Measurements from ENCODE around the gene SCYGR5.
"Not testable (repeated sequence)": the region's sequence is repeated elsewhere in the genome, so short reads cannot be mapped to it uniquely, and the experiment has no call there.

SCYGR5 gene, protein sequence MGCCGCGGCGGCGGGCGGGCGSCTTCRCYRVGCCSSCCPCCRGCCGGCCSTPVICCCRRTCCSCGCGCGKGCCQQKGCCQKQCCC

DNA sequence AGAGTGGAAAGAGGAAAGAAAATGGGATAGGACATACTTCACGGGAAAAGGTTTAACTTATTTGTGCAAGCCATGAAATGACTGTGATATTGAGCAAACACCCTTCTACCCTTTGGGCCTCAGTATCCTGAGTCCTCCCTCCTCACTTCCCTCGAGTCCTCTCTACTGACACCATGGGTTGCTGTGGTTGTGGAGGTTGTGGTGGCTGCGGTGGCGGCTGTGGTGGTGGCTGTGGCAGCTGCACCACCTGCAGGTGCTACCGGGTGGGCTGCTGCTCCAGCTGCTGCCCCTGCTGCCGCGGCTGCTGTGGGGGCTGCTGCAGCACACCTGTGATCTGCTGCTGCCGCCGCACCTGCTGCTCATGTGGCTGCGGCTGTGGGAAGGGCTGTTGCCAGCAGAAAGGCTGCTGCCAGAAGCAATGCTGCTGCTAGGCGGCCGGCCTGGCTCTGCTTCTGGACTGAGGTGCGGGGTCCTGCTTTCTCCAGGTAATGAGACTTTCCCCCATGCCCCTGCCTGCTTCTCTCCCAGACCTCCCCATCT lies at the start of gene SCYGR5:
TSS of gene SCYGR5 (plus strand) at position 174 of the 540 bp plus-strand sequence. CDS start at position 174, 0 bp downstream.
- not testable (repeated sequence) for DNase-seq

DNA sequence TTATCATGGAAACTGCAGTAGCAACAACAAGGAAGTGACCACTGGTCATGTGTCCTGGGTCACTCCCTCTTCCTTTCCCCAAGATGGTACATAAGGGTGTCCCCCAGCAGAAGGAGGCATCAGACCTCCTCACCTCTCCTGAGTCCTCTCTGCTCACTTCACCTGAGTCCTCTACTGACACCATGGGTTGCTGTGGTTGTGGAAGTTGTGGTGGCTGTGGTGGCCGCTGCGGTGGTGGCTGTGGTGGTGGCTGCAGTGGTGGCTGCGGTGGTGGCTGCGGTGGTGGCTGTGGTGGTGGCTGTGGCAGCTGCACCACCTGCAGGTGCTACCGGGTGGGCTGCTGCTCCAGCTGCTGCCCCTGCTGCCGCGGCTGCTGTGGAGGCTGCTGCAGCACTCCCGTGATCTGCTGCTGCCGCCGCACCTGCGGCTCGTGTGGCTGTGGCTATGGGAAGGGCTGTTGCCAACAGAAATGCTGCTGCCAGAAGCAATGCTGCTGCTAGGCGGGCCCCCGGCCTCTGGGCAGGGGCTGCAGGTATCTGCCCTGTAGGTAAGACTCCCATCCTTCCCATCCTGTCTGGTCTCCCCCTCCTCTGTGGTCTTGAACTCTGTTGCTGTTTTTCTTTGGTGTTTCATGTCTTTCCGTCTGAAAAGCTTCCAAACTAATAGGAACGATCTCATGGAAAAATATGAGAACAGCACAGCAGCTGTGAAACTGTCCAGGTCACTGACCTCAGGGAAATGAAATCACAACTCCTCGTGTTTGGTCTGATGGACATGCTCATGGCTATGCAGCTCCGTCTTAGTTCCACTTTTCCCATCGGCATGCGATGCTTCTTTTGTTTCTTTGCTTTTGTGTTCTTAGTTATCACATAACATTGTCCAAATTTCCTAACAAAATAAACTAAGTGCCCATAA lies 49.0 kb upstream of the SCYGR5 start, which contains the start of gene SCYGR4:
TSS of gene SCYGR4 (plus strand) at position 183 of the 915 bp plus-strand sequence. CDS start at position 183, 0 bp downstream.
- peak in 1 of 58 donors; percentile 6 for DNase-seq

DNA sequence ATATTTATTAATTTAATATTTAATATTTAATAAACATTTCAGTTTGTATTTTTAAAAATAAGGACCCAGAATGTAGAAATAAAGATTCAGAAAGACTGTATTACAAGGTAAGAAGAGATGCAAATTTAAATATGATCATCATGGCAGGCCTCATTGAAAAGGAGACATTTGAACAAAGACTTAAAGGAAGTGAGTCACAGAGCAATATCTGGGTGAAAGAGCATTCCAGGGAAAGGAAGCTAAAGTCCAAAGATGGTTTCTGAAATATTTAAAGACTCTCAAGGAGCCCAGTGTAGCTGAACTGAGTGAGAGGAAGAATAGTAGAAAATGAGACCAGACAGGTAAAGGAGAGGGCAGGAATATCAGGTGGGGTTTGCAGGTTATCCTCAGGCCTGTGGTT lies 43.4 kb upstream of the SCYGR5 start:
- no peak for DNase-seq

DNA sequence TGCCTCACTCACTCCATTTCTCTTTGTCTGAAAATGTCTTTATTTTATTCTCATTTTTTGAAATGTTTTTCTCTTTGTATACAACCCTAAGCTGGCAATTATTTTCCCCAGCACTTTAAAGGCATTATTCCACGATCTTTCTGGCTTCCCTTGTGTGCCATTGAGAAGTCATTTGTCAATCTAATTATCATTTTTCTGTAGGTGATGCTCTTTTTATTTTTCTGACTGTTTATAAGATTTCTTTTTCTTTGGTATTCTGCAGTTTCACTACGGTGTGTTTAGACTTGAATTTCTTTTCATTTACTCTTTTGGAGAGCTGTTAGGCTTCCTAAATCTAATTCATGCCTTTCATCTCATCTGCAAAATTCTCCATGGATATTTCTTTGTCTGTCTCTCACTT lies 41.2 kb upstream of the SCYGR5 start:
- DNase-seq: no peak

DNA sequence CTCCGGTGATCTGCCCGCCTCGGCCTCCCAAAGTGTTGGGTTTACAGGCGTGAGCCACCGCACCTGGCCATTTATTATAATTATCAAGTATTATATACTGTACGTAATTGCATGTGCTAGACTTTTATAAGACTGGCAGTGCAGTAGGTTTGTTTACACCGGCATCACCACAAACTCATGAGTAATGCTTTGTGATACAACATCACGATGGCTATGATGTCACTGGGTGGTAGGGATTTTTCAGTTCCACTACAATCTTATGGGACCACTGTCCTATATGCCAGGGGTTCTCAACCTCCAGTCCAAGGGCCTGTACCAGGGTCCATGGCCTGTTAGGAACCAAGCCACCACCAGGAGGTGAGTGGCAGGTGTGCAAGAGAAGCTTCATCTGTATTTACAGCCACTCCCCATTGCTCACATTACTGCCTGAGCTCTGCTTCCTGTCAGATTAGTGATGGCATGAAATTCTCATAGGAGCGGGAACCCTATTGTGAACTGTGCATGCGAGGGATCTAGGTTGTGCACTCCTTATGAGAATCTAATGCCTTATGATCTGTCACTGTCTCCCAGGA lies 39.9 kb upstream of the SCYGR5 start:
- DNase-seq: no peak

DNA sequence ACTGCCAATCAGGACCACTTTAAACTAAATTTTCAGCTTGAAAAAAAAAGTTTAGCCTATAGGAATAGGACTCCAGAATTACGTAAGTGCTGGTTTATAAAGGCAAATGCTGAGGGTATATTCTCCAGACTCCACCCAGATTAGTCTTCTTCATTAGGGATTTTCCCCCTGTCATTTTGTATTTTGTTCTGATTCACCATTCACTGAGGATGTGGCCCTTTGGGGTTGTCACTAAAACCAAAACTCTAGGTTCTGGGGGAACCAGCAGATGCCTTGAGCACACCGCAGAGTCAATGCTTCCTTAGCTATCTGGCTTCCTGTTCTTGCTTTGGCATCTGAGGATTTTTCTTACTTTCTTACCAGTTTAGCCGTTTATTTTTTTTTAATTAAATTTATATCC lies 38.8 kb upstream of the SCYGR5 start:
- DNase-seq: no peak

DNA sequence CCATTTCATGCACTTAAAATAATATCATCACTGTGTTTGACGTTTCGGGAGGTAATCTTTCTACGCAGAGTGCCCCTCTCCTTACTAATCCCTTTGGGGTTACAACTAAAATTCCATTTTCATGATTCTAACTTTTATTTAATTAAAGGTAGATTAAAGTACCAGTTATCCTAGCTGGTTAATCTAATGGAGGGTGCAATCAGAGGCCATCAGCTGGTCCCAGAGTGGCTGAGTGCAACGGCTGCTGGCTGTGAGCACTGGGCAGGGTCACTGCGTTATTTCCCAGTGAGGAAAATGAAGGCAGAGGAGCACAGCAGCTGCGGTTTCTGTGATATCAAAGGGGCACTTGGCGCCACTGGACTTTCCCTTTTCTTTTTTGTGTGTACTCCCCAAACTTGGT lies 37.2 kb upstream of the SCYGR5 start:
- DNase-seq: no peak

DNA sequence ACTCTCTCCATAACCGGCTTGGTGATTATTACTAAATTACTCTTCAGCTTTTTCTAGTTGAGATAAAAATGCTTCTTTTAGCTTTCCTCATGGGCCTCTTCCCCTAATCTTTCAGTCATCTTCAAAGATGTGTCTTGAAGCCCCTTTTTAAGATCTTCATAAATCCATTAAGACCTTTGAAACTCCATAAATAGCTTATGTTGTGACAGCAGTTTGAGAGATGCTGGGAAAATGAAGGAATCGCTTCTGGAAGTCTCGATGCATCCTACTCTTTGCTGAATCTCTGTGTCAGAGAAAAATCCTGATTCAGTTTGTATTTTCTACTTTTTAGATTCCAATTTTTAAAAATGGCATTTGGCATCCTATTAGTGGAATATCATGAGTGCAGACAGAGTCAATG lies 36.3 kb upstream of the SCYGR5 start:
- no peak for DNase-seq

DNA sequence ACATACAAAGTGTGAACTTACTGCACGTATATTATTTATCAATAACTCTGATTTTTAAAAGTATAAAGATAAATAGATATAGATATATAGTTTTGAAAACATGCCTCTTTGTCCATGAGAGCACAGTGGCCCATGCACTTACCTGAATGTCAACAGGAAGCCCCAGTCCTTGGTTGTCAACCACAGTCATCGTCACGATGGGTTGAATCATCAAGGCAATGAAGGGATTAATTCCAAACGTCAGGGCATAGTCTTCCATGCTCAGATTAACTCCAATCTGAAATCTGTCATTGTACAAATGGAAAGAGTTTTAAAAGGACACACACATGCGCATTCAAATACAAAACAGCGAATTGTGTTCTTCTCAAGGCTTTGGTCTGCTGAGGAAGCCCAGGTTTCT lies 33.8 kb upstream of the SCYGR5 start:
- no peak for DNase-seq

DNA sequence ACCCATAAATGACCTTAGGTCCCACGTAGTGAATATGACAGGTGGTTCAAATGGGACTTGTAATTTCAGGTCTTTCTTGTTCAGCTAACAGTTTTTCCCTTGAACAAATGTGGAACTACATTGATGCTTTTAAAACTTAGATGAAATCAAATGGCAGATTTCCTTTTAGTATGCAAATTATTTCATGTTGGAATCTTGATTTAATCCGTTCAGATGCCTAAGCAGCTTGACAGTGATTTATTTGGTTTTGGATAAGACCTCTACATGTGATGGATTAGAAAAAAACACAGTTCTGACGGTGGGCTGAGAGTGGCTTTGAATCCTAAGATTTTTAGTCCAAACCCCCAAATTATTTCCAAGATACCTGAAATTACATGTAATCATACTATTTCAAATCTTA lies 32.4 kb upstream of the SCYGR5 start:
- DNase-seq: no peak

DNA sequence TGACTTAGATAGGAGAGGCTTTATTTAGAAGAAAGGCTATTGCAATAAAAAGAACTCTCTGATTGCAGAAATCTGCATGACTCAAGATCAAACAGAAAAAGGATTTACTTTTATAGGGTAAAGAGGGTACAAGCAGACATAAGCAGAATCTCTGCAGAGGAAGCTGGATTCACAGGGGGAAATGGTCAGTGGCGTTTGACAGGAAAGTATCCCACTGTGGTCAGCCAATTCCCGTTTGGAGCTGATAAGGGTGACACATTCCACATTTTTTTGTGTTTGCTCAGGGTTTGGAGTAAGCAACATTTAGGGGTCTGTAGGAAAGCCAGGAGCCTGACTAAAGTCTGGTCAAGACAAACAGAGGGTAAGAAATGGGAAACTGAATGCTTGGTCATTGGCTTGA lies 23.9 kb upstream of the SCYGR5 start:
- no peak for DNase-seq

DNA sequence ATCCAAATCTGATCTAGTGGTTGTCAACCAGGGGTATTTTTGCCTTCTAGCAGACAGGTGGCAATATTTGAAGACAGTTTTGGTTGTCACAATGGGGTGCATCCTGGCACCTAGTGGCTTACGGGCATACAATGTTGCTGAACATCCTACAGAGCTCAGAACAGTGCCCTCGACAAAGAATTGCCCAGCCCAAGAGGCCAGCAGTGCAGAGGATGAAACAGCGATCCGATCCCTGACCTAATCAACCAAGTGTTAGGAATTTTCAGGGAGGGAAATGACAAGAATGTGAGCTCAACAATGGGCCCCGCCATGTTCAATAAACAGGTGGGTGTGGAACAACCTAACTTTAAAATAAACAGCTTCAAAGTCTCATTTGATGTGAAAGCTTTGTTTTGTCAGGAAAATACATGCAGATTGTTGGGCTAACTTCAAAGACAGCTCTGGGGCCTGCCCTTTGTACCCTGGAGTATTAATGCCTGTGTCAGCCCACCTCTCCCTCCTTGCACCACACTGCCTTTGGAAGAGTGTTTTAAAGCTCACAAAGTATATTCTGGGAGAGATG lies 22.5 kb upstream of the SCYGR5 start:
- DNase-seq: no peak

DNA sequence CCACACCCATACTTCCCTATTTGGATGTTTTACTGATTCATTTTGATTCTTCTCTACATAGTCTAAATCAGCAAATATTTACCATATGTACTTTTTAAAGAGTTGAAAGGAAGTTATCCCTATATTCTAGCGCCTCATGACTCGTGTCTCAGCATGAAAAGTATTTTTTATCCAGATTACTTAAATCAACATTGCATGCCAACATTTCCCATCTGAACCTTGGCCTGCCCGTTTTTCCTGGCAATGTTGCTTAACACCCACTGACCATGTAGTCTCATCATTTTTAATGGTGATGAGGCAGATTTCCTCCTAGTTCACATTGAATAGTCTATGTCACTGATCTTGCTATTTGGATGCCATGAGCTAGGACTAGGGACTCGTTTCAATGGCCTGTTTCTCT lies 13.2 kb upstream of the SCYGR5 start:
- no peak for DNase-seq

DNA sequence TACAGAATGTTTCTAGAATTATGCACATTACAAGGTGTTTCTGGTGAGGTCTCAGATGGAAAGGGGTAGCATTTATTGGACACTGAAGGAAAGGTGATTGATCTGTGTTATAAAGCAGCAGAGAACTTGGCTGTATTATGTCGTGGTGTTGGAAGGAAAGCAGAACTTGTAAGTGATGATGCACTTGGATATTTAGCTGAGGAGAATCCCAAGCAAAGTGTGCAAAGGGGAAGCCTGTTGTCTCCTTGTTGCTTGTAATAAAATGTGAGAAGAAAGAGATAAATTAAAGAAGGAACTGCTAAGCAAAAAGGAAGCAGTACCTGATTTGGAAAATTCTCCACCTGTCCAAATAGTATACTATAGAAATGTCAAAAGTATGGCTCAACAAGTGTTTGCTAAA lies 12.2 kb upstream of the SCYGR5 start:
- no peak for DNase-seq

DNA sequence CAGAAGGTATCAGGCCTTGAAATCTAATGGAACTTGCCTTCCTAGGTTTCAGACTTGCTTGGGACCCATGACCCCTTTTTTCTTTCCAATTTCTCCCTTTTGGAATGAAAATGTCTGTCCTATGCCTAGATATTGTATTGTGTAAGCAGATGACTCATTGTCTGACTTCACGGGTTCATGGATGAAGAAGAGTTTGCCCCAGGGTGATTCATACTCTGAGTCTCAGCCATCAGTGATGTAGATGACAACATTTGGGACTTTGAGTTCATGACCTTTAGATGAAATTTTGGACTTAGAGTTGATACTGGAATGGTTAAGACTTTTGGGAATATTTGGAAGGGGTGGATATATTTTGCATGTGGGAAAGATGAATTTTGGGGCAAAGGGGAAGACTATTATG lies 11.2 kb upstream of the SCYGR5 start:
- no peak for DNase-seq

DNA sequence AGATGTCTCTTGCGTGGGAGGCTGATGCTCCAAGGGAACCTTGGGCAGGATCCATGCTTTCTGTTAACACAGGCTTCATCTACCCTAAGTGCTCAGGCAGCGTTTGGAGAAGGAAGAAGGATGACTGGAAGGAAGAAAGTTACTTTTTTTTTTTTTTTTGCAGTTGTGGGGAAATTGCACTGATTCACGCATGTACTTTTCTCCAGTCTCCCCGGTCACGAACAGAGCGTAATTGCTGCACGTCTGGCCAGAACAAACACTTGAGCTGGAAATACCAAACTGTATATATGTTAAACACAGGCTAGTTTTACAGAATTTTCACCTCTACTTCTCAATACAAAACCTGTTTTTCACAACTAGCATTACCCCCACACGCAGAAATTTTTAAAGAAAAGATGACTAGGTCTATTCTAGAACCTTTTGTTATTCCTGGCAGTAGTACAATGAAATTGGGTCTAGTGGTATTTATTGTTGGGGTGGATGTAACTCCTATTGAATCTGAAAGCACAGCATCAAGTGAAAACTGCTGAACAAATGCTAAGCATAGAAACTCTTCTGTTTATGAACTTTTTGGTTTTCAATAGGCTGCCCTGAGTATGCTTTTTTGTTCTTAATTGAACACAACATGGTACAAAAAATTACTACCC lies 9.3 kb upstream of the SCYGR5 start:
- no peak for DNase-seq

DNA sequence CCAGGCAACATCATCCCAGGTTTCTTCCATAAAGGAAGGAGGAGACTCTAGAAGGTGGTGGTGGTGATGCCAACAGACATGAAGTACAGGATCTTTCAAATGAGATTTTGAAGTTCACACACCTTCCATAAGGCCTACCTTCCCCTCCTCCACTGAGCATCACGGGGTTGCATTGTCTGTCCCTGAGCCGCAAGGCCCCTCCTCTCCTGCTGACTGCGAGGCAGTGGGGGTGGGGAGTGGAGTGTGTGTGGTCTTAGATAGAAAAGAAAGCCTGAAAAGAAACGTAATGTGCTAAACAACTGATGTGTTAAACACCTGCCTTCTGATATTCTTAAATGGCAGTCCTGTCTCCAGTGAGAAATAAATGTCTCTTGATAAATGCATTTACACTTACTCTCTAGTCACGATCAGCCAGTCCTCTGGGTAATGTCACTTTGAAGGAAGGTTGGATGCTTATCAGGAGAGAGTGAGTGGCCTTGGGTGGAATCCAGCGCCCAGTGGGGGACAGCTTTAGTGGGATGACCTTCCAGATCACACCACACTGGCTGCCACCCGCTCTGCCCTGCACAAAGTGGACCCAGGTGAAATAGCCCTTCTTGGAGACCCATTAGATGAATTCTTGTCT lies 5.5 kb upstream of the SCYGR5 start:
- no peak for DNase-seq

DNA sequence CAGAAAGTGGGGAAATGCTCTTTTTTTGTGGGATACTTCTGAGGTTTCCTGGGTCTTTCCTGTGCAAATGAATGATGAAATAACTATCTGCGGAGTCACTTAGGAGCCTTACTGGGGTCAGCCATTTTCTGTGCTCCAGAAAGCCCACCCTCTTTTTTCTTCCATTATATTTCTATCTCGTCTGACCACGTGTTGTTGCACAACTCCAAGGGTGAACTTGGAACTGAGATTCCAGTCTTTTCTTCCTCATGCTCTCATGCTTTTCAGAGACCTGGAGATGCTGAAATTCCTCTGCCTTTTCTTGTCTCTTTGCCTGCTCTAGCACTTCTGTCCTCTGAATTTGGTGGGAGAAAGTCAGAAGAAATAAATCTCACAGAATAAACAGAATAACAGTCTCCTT lies 4.8 kb upstream of the SCYGR5 start:
- DNase-seq: no peak

DNA sequence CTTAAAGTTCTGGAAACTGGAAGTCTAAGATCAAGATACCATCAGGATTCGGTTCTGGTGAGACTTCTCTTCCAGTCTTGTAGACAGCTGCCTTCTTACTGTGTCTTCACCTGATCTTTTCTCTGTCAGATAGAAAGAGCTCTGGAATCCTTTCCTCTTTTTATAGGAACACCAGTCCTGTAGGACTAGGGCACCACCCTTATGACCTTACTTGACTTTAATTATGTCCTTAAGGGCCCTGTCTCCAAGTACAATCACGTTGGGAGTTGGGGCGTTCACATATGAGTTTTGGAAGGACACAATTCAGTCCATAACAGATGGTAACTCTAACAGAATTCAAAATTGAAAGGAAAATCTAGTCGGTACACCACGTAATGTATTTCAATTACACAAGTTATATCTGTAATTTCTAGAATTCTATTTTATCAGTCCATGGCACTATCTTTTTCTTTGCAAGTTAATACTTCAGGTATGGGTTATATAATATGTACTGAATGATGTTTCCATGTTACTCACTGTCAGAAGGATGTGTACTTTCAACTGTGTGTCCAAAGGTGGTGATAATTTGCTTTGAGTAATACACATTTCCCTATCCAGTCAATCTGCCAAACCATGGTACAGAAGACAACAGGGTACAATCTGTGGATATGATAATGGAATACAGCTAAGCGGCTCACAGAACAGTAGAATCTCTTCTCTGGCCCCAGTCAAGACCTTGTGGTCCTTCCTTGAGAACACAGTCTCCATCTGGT lies 1.2 kb upstream of the SCYGR5 start:
- DNase-seq: no peak

DNA sequence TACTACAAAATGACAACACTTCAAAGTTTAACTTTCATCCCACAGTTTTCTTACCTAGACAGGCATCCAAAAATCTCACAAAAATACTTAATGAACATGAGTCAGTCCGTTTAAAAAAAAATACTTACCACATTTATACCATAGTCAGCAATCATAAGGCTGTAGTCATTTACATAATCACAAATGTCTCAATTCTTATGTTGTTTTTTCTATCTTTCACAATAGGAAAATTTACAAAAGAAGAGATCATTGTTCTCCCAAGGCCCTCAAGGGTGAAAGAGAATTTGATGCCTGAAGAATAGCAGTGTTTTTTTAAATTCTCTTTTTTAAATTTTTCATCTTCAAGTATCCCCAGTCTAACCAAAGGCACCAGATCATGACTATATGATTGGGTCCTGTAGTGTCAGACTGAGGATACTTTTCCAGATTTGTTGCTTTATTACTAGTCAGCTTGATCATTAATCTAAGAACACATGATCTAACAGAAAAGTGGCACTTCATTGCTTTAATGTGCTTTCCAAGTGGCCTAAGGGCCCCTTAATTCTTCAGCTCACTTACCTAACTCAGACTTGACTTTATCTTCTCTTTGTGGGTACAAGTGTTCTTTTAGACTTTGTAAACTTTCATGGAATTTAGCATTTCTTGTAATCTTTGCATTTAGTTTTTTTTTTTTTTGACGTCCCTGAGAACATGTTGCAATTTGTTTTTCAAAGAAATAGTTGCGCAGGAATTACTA lies 4.7 kb downstream of the SCYGR5 start:
- no peak for DNase-seq

Measured in anterior cingulate cortex (tissue), 58 donors.